Calu3 (cell line): ENCODE data around the gene LOXHD1. TPM values are rescaled to one million over a fixed set of nuclear protein-coding genes. Genes with fewer than 3 reads are reported as not detected.

Experiments
- BruUV-seq: library from RNA; stranded (reverse); fragments of 400-500 nt; replicated peaks from 2 replicates; lab custom pipeline; 2021; lab: Mats Ljungman, UMichigan
- CTCF ChIA-PET: fragments of 300-600 bp; sonication (Branson Sonifier 250); formaldehyde crosslinking; loops from one replicate; lab custom pipeline; 2022; ENCODE audit warnings: antibody characterized with exemption; lab: Charles Lee
- DNase-seq: peaks from one replicate; pipeline ENCODE4 v3.0.0; 2022
- H3K27ac Mint-ChIP-seq: one replicate; pipeline ENCODE4 v1.8.0; 2022; ENCODE audit warnings: mixed read lengths; ENCODE audit not compliant: unreplicated experiment
- H3K27me3 Mint-ChIP-seq: one replicate; pipeline ENCODE4 v1.8.0; 2022; ENCODE audit warnings: mixed read lengths; ENCODE audit not compliant: unreplicated experiment
- H3K36me3 Mint-ChIP-seq: one replicate; pipeline ENCODE4 v1.8.0; 2022; ENCODE audit warnings: mild to moderate bottlenecking, moderate library complexity, mixed read lengths; ENCODE audit not compliant: insufficient read depth, unreplicated experiment
- H3K4me1 Mint-ChIP-seq: one replicate; pipeline ENCODE4 v1.8.0; 2022; ENCODE audit warnings: mild to moderate bottlenecking, low read depth, mixed read lengths; ENCODE audit not compliant: unreplicated experiment
- H3K4me3 Mint-ChIP-seq: one replicate; pipeline ENCODE4 v1.8.0; 2022; ENCODE audit warnings: mild to moderate bottlenecking, low read depth, moderate library complexity, mixed read lengths; ENCODE audit not compliant: unreplicated experiment
- H3K9me3 Mint-ChIP-seq: one replicate; pipeline ENCODE4 v1.8.0; 2022; ENCODE audit warnings: low read depth, mixed read lengths; ENCODE audit not compliant: unreplicated experiment
- intact Hi-C: fragments of 100-400 bp; cut with micrococcal nuclease; formaldehyde crosslinking; loops from one replicate; pipeline ENCODE4 v1.10.0; 2022; ENCODE audit not compliant: unreplicated experiment
- total RNA-seq: library from RNA; stranded (reverse); gene quantifications from 2 replicates; pipeline ENCODE4 v1.2.3, GENCODE V29; 2022
- TF ChIP-seq, protein P1 (sequence below): fragments of 200-600 bp; IDR thresholded peaks from one replicate; pipeline ENCODE4 v1.8.0; 2022; ENCODE audit warnings: antibody characterized with exemption; ENCODE audit not compliant: unreplicated experiment

LOXHD1 gene
- total RNA-seq, 1 experiment from 2014 or later: not detected

DNA sequence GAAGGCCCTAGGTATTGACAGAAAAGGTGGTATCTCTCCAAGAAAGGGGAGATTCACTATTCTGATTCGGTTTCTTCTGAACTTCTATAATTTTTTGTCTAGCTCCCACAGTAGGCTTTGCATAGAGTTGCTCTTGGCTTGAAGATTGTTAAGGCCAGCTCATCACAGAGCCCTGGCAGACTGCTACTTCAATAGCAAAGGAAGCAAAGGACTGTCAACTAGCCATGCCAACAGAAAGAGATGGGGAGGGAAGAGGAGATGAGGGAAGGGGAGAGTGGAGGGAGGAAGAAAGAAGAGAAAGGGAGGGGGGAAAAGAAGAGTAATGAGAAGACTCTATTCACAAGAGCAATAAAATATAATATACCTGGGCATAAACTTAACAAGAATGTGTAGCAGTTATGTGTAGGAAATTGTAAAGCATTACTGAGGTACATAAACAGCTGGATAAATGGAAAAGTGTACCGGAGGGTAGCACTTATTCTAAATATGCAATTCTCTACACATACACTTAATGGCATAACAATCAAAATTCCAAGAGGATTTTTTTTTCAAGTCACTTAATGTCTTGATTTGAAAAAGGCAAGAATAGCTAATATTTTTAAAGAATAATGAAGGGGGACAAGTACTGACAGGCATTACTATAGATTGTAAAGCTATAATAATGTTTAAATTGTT is 102.5 kb downstream of the LOXHD1 start:
- no peak for DNase-seq
- H3K9me3 Mint-ChIP-seq: no peaks in the 10 kb centered on the region
- TF ChIP-seq, protein P1, sequence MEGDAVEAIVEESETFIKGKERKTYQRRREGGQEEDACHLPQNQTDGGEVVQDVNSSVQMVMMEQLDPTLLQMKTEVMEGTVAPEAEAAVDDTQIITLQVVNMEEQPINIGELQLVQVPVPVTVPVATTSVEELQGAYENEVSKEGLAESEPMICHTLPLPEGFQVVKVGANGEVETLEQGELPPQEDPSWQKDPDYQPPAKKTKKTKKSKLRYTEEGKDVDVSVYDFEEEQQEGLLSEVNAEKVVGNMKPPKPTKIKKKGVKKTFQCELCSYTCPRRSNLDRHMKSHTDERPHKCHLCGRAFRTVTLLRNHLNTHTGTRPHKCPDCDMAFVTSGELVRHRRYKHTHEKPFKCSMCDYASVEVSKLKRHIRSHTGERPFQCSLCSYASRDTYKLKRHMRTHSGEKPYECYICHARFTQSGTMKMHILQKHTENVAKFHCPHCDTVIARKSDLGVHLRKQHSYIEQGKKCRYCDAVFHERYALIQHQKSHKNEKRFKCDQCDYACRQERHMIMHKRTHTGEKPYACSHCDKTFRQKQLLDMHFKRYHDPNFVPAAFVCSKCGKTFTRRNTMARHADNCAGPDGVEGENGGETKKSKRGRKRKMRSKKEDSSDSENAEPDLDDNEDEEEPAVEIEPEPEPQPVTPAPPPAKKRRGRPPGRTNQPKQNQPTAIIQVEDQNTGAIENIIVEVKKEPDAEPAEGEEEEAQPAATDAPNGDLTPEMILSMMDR: no peak
- H3K36me3 Mint-ChIP-seq: no peaks in the 10 kb centered on the region
- no TSS peak for BruUV-seq
- no peak overlapping the region for H3K27ac Mint-ChIP-seq
- H3K4me1 Mint-ChIP-seq: no peaks in the 10 kb centered on the region
- no peak overlapping the region for H3K4me3 Mint-ChIP-seq
- intact Hi-C loops: no loop called here
- CTCF ChIA-PET: interaction anchor here (0.7 to 1.1 kb wide), 2 partner anchors 68 to 1442 kb away, joined by 3 to 4 read pairs; no protein-coding TSS in a partner anchor
- H3K27me3 Mint-ChIP-seq: peaks cover 54% of the 10 kb centered on the region

DNA sequence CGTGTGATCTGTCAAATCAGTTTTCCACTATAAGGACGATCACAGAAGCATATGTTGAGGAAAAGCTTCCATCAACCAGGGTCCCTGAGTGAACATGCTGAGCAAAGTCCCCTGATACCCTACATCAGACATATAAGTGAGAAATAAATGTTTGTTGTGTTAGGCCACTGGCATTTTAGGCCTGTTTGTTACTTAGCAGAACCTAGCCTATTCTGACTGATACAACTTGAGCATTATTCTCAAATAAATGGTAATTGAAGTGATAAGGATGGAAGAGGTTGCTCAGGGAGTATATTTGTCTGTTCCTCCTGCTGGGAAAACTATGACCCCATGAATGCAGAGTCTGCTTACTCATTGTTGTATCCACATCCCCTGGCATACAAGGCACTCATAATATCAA is 106.4 kb downstream of the LOXHD1 start:
- no TSS peak for BruUV-seq

DNA sequence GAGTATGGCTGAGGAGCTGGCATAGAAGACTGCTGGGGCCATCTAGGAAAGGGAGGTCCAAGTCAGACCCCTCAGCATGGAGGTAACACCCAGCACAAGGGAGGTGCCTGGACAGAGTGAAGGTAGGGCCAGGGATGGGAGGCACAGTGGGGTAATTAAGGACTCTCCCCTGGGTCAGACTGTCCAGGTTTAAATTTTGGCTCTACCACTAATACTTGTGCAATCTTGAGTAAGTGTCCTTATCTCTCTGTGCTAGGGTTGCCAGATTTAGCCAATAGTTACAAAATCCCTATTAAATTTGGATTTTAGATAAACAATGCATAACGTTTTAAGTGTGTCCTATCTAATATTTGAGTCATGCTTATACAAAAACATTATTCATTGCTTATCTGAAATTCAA is 109.5 kb downstream of the LOXHD1 start:
- DNase-seq: no peak
- Mint-ChIP-seq H3K4me3 (no peak overlapping the region), H3K9me3 (no peaks in the 10 kb centered on the region), H3K27me3 (peaks cover 46% of the 10 kb centered on the region), H3K4me1 (no peaks in the 10 kb centered on the region), H3K36me3 (no peaks in the 10 kb centered on the region), H3K27ac (no peak overlapping the region)
- intact Hi-C loops: no loop called here
- CTCF ChIA-PET: no interaction called here
- BruUV-seq: no TSS peak
- TF ChIP-seq, protein P1: no peak

More for the DNA sequence above, 106.4 kb downstream of the LOXHD1 start:
- Mint-ChIP-seq H3K27me3 (peaks cover 67% of the 10 kb centered on the region), H3K27ac (no peak overlapping the region), H3K9me3 (no peaks in the 10 kb centered on the region), H3K36me3 (no peaks in the 10 kb centered on the region), H3K4me1 (no peaks in the 10 kb centered on the region), H3K4me3 (no peak overlapping the region)
- no peak for DNase-seq
- TF ChIP-seq, protein P1: no peak
- CTCF ChIA-PET: no interaction called here
- intact Hi-C loops: no loop called here

DNA sequence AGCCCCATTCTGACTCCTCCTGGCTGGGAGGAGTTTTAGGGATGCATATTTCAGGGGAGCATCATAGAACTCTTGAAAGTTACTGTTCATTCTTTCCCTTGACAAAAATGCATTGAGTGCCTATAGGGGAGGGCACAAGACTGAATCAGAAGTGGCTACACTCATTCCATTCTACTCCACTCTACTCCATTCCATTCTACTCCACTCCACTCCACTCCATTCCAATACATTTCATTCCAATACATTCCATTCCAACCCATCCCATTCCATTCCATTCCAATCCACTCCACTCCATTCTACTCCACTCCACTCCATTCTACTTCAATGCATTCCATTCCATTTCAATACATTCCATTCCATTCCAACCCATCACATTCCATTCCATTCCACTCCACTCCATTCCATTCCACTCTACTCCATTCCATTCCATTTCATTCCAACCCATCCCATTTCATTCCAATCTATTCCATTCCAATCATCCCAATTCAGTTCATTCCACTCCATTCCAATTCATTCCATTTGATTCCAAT is 110.8 kb downstream of the LOXHD1 start:
- Mint-ChIP-seq H3K4me3 (no peak overlapping the region), H3K27ac (no peak overlapping the region), H3K27me3 (peaks cover 53% of the 10 kb centered on the region), H3K4me1 (no peaks in the 10 kb centered on the region), H3K9me3 (no peaks in the 10 kb centered on the region), H3K36me3 (no peaks in the 10 kb centered on the region)
- BruUV-seq: no TSS peak
- TF ChIP-seq, protein P1: no peak
- no peak for DNase-seq
- CTCF ChIA-PET: no interaction called here
- intact Hi-C loops: no loop called here
